Ishikawa (cell line): ENCODE data around the gene RNF187.

Experiments
- CEBPB ChIP-seq: IDR thresholded peaks from 2 replicates; pipeline ENCODE4 v1.6.1; 2012
- CREB1 ChIP-seq: IDR thresholded peaks from 2 replicates; pipeline ENCODE4 v1.6.1; 2012; ENCODE audit warnings: low read depth
- EGR1 ChIP-seq: IDR thresholded peaks from 2 replicates; pipeline ENCODE4 v1.6.1; 2012
- EP300 ChIP-seq: IDR thresholded peaks from 2 replicates; pipeline ENCODE4 v1.6.1; 2012; ENCODE audit warnings: borderline replicate concordance
- FOXM1 ChIP-seq: IDR thresholded peaks from 2 replicates; pipeline ENCODE4 v1.6.1; 2012; ENCODE audit warnings: low read depth, borderline replicate concordance
- NFIC ChIP-seq: IDR thresholded peaks from 2 replicates; pipeline ENCODE4 v1.6.1; 2012
- RAD21 ChIP-seq: IDR thresholded peaks from 2 replicates; pipeline ENCODE4 v1.6.1; 2012; ENCODE audit warnings: low read depth
- TAF1 ChIP-seq: IDR thresholded peaks from 2 replicates; pipeline ENCODE4 v1.6.1; 2012; ENCODE audit warnings: low read depth, mild to moderate bottlenecking
- TCF12 ChIP-seq: IDR thresholded peaks from 2 replicates; pipeline ENCODE4 v1.6.1; 2012; ENCODE audit warnings: low read depth
- TEAD4 ChIP-seq: IDR thresholded peaks from 2 replicates; pipeline ENCODE4 v1.6.1; 2012
- YY1 ChIP-seq: IDR thresholded peaks from 2 replicates; pipeline ENCODE4 v1.6.1; 2012; ENCODE audit warnings: low read depth
- ZBTB7A ChIP-seq: IDR thresholded peaks from 2 replicates; pipeline ENCODE4 v1.6.1; 2012; ENCODE audit warnings: low read depth
- TF ChIP-seq, protein P1 (sequence below): IDR thresholded peaks from 2 replicates; pipeline ENCODE4 v1.6.1; 2012
- TF ChIP-seq, protein P2 (sequence below): IDR thresholded peaks from 2 replicates; pipeline ENCODE4 v1.6.1; 2012
- TF ChIP-seq, protein P3 (sequence below): IDR thresholded peaks from 2 replicates; pipeline ENCODE4 v1.6.1; 2012; ENCODE audit warnings: low read depth, mild to moderate bottlenecking

RNF187 gene

DNA sequence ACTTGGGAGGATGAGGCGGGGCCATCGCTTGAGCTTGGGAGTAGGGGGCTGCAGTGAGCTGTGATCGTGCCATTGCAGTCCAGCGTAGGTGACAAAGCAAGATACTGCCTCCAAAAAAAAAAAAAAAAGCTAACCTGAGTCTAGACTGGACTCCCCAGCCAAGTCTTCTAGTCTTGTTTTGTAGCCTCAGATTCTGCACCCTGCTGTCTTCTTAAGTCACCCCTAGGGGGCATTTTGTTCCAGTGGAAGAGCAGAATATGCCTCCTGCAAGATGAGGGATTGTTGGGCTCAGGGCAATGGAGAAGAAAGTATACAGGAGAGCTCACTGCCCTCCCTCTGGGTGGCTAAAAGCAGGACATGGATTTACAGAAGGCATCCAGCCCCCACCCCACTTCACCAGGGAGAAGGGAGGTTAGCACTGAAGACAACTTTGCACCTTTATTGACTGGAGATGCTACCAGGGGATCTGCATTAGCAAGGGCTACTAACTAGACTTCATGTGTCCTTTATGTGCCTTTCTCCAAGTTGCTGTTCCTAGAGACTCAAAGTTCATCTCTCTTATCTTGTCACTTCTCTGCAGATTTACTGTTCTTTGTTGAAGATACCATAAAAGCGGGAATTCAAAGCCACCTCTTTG, 15.3 kb upstream of the RNF187 start:
- TF ChIP-seq, protein P1, sequence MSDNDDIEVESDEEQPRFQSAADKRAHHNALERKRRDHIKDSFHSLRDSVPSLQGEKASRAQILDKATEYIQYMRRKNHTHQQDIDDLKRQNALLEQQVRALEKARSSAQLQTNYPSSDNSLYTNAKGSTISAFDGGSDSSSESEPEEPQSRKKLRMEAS = no peak
- TF ChIP-seq TCF12 (no peak), TEAD4 (no peak), NFIC (no peak), RAD21 (peak; percentile 57)

DNA sequence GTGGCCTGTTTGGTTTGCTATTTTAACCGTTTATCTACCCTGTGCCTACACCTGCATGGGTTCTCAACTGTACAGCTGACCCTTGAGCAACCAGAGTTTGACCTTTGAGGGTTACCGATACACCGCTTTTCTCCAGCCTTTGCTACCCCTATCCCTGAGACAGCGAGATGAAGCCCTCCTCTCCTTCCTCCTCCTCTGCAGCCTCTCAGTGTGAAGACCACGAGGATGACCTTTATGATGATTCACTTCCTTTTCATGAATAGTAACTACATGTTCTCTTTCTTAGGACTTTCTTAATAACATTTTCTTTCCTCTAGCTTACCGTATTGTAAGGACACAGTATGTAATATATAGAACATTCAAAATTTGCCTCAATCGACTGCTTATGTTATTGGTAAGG, 14.5 kb upstream of the RNF187 start:
- TF ChIP-seq EP300 = no peak
- TF ChIP-seq TCF12 = no peak
- no peak for TF ChIP-seq RAD21
- TF ChIP-seq CEBPB = no peak
- TF ChIP-seq EGR1 = no peak
- TF ChIP-seq TAF1 = no peak
- TF ChIP-seq YY1 = no peak
- no peak for TF ChIP-seq CREB1
- TF ChIP-seq FOXM1 = no peak
- TF ChIP-seq, protein P2, sequence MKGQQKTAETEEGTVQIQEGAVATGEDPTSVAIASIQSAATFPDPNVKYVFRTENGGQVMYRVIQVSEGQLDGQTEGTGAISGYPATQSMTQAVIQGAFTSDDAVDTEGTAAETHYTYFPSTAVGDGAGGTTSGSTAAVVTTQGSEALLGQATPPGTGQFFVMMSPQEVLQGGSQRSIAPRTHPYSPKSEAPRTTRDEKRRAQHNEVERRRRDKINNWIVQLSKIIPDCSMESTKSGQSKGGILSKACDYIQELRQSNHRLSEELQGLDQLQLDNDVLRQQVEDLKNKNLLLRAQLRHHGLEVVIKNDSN = no peak
- TF ChIP-seq ZBTB7A = no peak
- no peak for TF ChIP-seq NFIC
- TF ChIP-seq TEAD4 = no peak
- TF ChIP-seq, protein P1 = no peak
- TF ChIP-seq, protein P3, sequence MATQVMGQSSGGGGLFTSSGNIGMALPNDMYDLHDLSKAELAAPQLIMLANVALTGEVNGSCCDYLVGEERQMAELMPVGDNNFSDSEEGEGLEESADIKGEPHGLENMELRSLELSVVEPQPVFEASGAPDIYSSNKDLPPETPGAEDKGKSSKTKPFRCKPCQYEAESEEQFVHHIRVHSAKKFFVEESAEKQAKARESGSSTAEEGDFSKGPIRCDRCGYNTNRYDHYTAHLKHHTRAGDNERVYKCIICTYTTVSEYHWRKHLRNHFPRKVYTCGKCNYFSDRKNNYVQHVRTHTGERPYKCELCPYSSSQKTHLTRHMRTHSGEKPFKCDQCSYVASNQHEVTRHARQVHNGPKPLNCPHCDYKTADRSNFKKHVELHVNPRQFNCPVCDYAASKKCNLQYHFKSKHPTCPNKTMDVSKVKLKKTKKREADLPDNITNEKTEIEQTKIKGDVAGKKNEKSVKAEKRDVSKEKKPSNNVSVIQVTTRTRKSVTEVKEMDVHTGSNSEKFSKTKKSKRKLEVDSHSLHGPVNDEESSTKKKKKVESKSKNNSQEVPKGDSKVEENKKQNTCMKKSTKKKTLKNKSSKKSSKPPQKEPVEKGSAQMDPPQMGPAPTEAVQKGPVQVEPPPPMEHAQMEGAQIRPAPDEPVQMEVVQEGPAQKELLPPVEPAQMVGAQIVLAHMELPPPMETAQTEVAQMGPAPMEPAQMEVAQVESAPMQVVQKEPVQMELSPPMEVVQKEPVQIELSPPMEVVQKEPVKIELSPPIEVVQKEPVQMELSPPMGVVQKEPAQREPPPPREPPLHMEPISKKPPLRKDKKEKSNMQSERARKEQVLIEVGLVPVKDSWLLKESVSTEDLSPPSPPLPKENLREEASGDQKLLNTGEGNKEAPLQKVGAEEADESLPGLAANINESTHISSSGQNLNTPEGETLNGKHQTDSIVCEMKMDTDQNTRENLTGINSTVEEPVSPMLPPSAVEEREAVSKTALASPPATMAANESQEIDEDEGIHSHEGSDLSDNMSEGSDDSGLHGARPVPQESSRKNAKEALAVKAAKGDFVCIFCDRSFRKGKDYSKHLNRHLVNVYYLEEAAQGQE = no peak

DNA sequence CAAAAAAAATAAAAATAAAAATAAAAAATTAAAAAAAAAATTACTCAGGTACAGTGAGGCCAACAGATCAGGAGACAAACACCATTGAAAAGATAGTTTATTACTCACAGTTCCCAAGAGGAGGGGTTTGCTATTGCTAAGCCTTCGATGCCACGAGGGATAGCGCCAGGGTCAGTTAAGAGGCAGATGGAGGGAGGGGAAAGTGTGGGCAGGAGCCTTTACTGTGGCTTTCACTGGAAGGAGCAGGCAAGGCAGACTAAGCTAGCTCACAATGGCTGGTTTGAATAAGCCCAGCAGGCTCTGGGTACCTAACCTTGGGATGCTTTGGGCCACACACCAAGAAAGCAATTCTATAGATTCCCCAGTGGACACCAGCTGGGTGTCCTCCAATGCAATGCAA, 12.7 kb upstream of the RNF187 start:
- TF ChIP-seq CREB1 = no peak
- no peak for TF ChIP-seq EP300
- no peak for TF ChIP-seq ZBTB7A
- no peak for TF ChIP-seq TCF12
- no peak for TF ChIP-seq TEAD4
- no peak for TF ChIP-seq TAF1
- no peak for TF ChIP-seq CEBPB
- TF ChIP-seq, protein P1 = no peak
- TF ChIP-seq EGR1 = no peak
- TF ChIP-seq NFIC = no peak
- no peak for TF ChIP-seq RAD21
- TF ChIP-seq, protein P2 = no peak
- TF ChIP-seq FOXM1 = no peak
- TF ChIP-seq, protein P3 = no peak
- no peak for TF ChIP-seq YY1

DNA sequence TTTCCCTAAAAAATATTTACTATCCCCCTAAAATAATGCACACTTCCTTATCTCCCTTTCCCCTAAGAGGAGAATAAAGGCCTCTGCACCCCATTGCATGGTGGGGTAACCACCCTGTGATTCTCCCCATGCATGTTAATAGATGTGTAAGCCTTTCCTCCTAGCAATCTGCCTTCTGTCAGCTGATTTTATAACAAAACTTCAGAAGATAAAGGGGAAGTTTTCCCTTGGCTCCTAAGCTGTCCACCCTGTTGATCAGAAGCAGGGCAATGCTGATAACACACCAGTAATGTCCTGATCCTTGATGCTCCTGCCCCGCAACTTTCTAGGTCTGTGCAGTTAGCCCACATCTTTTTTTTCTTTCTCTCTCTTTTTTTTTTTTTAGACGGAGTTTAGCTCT, 11.4 kb upstream of the RNF187 start:
- no peak for TF ChIP-seq RAD21
- TF ChIP-seq, protein P3 = no peak
- TF ChIP-seq ZBTB7A = no peak

DNA sequence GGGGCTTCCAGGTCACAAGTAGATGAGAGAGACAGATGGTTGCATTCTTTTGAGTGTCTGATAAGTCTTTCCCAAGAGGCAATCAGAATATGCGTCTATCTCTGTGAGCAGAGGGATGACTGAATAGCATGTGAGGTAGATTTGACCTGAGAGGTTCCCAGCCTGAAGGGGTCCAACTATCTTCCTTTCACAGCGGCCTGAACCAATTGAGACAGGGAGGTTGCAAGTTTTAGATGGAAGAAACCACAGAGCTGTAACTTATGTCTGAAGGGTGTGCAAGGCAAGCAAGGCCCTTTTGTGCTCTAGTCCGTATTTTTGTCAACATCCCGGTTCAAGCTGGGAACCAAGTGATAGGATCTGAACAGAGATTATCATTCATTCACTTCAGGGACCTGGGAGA, 9.9 kb upstream of the RNF187 start:
- TF ChIP-seq FOXM1 = no peak
- TF ChIP-seq TCF12 = no peak
- TF ChIP-seq YY1 = no peak
- TF ChIP-seq, protein P3 = no peak
- TF ChIP-seq, protein P1 = no peak
- TF ChIP-seq, protein P2 = no peak
- TF ChIP-seq EGR1 = no peak
- no peak for TF ChIP-seq EP300
- TF ChIP-seq RAD21 = no peak
- TF ChIP-seq CEBPB = no peak
- no peak for TF ChIP-seq NFIC
- no peak for TF ChIP-seq ZBTB7A
- TF ChIP-seq TEAD4 = no peak
- TF ChIP-seq CREB1 = no peak
- no peak for TF ChIP-seq TAF1
